ENCODE measurements around the gene ARHGAP25. TPM values are rescaled to one million over a fixed set of nuclear protein-coding genes. Genes with fewer than 3 reads are reported as not detected.

Gene ARHGAP25
- total and polyA plus RNA-seq, 8 donors: 1.4 to 8.4 (median 2.0) TPM

- Histone ChIP-seq H3K9me3 (no peaks in the 10 kb centered on the region), H3K27ac (no peak overlapping the region), H3K36me3 (no peaks in the 10 kb centered on the region), H3K4me1 (no peaks in the 10 kb centered on the region), H3K27me3 (no peaks in the 10 kb centered on the region), H3K4me3 (no peak overlapping the region)
- TF ChIP-seq CTCF (IDR thresholded peaks at IDR 0.05): no peak
- peak in 2 of 4 donors; percentile 37 to 46 for ATAC-seq
- WGBS, 2 donors: 70 to 76% methylated on average over 3 of the region's 3 CpGs
- DNase-seq: no peak
- intact Hi-C loops (cut with DNase I): loop anchor here in 1 of 3 donors (10.0 kb wide), 1 partner anchor 184 kb away; no protein-coding TSS in a partner anchor
- FAIRE-seq: no peak
Observed at GRCh38 chr2:68741238-68741637, 6.6 kb downstream of the ARHGAP25 start.

GRCh38 chr2:68741805-68742306 lies 7.2 kb downstream of the ARHGAP25 start:
- H3K27me3 ChIP-seq: no peaks in the 10 kb centered on the region
- FAIRE-seq: no peak
- H3K36me3 ChIP-seq: no peaks in the 10 kb centered on the region
- H3K9me3 ChIP-seq: no peaks in the 10 kb centered on the region
- DNase-seq: no peak
- intact Hi-C loops (cut with DNase I): loop anchor here in 1 of 3 donors (10.0 kb wide), 1 partner anchor 183 kb away; no protein-coding TSS in a partner anchor
- WGBS, 2 donors: 89 to 93% methylated on average over 5 of the region's 5 CpGs
- peak in 2 of 4 donors; percentile 25 to 44 for ATAC-seq
- H3K27ac ChIP-seq: no peak overlapping the region
- H3K4me3 ChIP-seq: no peak overlapping the region
- no peak for TF ChIP-seq CTCF (IDR thresholded peaks at IDR 0.05)
- no peaks in the 10 kb centered on the region for H3K4me1 ChIP-seq

GRCh38 chr2:68742626-68743415 lies 8.2 kb downstream of the ARHGAP25 start:
- Histone ChIP-seq H3K27me3 (no peaks in the 10 kb centered on the region), H3K27ac (no peak overlapping the region), H3K9me3 (no peaks in the 10 kb centered on the region), H3K4me1 (no peaks in the 10 kb centered on the region), H3K36me3 (no peaks in the 10 kb centered on the region), H3K4me3 (no peak overlapping the region)
- FAIRE-seq (no peak), ATAC-seq (peak in 1 of 4 donors; percentile 62), DNase-seq (no peak)
- TF ChIP-seq CTCF (IDR thresholded peaks at IDR 0.05): no peak
- 88 to 100% methylated on average over 1 of the region's 1 CpG for WGBS, 2 donors
- intact Hi-C loops (cut with DNase I): loop anchor here in 1 of 3 donors (10.0 kb wide), 1 partner anchor 182 kb away; no protein-coding TSS in a partner anchor

GRCh38 chr2:68743531-68743930 lies 8.9 kb downstream of the ARHGAP25 start:
- intact Hi-C loops (cut with DNase I): loop anchor here in 1 of 3 donors (10.0 kb wide), 1 partner anchor 181 kb away; no protein-coding TSS in a partner anchor
- H3K9me3 ChIP-seq: no peaks in the 10 kb centered on the region
- H3K27ac ChIP-seq: no peak overlapping the region
- ATAC-seq (no peak), DNase-seq (no peak), FAIRE-seq (no peak)
- H3K4me3 ChIP-seq: no peak overlapping the region
- 49 to 57% methylated on average over 3 of the region's 3 CpGs for WGBS, 2 donors
- H3K36me3 ChIP-seq: no peaks in the 10 kb centered on the region
- no peaks in the 10 kb centered on the region for H3K4me1 ChIP-seq
- no peak for TF ChIP-seq CTCF (IDR thresholded peaks at IDR 0.05)
- no peaks in the 10 kb centered on the region for H3K27me3 ChIP-seq

Measured in pancreas (tissue), 10 donors.